ENCODE results near the gene HS3ST3B1. TPM values are rescaled to one million over a fixed set of nuclear protein-coding genes. Genes with fewer than 3 reads are reported as not detected.

The HS3ST3B1 gene
- total RNA-seq, 4 donors from 2014 or later, result 1.2 to 3.9 (median 2.2) TPM

DNA sequence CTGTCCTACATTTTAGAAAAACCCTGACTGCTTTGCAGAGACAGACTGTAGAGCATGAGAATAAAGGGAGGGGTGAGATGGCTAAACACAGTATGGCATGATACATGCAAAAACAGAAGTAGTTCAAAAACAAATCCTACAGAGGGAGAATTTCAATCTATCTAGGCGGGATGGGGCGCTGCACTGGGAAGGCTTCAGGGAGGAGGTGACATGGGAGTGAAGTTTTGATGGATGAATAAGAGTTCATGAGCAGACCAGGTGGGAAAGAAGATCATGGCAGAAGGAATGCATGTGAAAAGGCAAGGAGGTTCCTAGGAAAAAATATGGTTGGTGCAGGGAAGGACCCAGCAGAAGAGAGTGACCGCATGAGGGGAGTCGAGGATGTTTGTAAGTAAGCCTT lies 19.2 kb downstream of the HS3ST3B1 start:
- intact Hi-C loops (cut with DNase I), result no loop called here
- WGBS, 2 donors, result 94 to 96% methylated on average over 4 of the region's 4 CpGs

DNA sequence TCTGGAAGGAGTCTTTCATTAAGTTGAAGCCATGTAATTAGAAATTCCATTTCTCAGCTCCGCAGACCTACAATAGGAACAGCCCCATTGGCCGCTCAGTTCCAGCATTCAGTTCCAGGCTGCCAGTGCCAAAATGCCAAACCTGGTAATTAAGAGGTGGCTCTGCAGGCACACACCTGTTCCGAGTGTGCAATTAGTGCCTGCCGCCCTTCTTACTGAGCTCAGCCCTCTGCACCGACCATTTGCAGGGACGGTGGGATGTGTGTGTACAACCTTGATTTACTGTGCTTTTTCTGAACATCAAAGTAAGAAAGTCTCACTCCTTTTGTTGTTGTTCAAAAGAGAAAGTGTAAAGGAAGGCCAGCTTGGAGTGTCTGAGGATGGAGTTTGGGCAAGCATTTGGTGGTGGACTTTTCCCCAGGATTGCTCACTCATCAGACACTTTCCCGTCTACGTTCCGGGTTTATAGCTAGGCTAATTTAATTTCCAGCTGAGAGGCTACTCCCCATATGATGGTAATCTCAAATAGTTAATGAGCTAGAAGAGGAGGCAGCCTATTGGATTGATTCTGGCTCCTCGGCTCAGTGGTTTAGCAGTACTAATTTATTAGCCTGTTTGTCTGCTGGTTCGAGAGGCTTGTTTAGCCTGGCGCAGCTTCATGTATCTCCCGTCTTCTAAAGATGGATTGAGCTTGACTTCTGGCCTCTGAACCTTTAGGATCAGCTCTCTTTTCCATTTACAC lies 20.0 kb downstream of the HS3ST3B1 start:
- no peaks in the 10 kb centered on the region for H3K36me3 ChIP-seq
- H3K4me3 ChIP-seq (replicated peaks in 1 of 3), result no peak overlapping the region
- no peak for TF ChIP-seq POLR2A (IDR thresholded peaks at IDR 0.05)
- TF ChIP-seq, protein P1, sequence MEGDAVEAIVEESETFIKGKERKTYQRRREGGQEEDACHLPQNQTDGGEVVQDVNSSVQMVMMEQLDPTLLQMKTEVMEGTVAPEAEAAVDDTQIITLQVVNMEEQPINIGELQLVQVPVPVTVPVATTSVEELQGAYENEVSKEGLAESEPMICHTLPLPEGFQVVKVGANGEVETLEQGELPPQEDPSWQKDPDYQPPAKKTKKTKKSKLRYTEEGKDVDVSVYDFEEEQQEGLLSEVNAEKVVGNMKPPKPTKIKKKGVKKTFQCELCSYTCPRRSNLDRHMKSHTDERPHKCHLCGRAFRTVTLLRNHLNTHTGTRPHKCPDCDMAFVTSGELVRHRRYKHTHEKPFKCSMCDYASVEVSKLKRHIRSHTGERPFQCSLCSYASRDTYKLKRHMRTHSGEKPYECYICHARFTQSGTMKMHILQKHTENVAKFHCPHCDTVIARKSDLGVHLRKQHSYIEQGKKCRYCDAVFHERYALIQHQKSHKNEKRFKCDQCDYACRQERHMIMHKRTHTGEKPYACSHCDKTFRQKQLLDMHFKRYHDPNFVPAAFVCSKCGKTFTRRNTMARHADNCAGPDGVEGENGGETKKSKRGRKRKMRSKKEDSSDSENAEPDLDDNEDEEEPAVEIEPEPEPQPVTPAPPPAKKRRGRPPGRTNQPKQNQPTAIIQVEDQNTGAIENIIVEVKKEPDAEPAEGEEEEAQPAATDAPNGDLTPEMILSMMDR (IDR thresholded peaks at IDR 0.05), result no peak
- intact Hi-C loops (cut with DNase I), result no loop called here
- DNase-seq, result no peak
- H3K9me3 ChIP-seq, result no peaks in the 10 kb centered on the region
- H3K4me1 ChIP-seq, result no peaks in the 10 kb centered on the region
- WGBS, 2 donors, result 65 to 67% methylated on average over 13 of the region's 13 CpGs
- no peaks in the 10 kb centered on the region for H3K27me3 ChIP-seq
- no peak overlapping the region for H3K27ac ChIP-seq

More for the DNA sequence above, 19.2 kb downstream of the HS3ST3B1 start:
- no peaks in the 10 kb centered on the region for H3K4me1 ChIP-seq
- H3K9me3 ChIP-seq, result no peaks in the 10 kb centered on the region
- no peak overlapping the region for H3K27ac ChIP-seq
- DNase-seq, result no peak
- H3K36me3 ChIP-seq, result no peaks in the 10 kb centered on the region
- H3K4me3 ChIP-seq (replicated peaks in 1 of 3), result no peak overlapping the region
- no peak for TF ChIP-seq POLR2A (IDR thresholded peaks at IDR 0.05)
- no peaks in the 10 kb centered on the region for H3K27me3 ChIP-seq

DNA sequence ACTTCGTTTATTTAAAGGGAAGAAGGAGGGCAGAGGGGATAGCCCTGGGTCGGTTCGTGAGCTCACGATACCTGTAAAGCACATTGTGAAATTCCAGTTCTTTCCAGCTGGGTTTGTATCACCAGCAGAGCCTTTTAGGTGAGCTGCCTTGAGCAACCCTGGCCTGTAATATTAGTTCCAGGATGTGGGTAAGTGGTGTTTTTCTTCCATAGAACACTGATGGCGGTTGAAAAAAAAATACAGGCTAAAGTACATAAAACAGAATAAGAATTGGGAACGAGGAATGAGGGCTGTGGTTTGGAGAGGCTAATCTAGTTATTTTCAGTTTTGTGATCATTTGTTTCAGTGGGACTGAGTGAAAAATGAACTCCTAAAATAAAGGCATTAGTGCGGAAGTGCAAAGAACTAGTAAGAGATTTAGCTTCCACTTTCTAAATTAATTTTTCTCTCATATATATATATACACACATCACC lies 20.6 kb downstream of the HS3ST3B1 start:
- WGBS, 2 donors, result 44% methylated on average over 7 of the region's 7 CpGs
- Histone ChIP-seq H3K4me3 (replicated peaks in 1 of 3) (no peak overlapping the region), H3K27me3 (no peaks in the 10 kb centered on the region), H3K27ac (no peak overlapping the region), H3K9me3 (no peaks in the 10 kb centered on the region), H3K4me1 (no peaks in the 10 kb centered on the region), H3K36me3 (no peaks in the 10 kb centered on the region)
- intact Hi-C loops (cut with DNase I), result no loop called here
- no peak for DNase-seq
- TF ChIP-seq, protein P1 (IDR thresholded peaks at IDR 0.05), result no peak
- TF ChIP-seq POLR2A (IDR thresholded peaks at IDR 0.05), result no peak

DNA sequence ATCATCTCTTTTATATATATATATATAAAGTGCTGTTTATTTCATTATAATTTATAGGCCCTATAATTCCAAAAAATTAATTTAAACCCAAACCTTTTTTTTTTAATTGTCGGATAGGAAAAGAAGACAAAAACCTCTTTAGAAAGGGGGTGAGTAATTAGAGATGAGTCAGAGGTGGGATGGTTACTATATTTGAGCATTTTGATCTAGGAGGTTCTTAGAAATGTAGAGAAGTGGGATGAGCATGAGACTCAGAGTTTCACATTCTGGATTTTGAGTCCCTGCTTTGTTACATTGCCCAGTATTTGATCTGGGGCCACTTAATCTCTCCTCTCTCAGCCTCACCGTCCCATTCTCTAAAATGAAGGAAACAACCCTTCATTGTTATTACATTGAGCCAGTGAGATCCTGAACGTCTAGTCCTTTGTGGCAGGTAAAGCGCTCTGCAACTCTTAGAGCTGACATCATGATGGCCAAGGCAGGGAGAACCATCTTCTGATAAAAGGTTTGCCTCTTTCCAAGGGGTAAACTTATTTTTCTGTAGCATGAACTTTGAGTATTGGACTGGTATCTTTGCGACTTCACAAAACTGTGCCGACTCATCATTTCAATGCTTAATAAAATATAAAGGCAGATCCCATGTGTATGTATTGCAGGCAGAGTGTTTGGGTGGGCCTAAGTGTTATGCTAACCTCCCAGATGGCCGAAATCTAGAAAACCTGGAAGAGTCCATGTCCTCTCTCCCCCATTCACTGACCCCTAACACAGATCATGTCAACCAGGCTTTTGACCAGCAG lies 21.3 kb downstream of the HS3ST3B1 start:
- Histone ChIP-seq H3K27me3 (no peaks in the 10 kb centered on the region), H3K4me3 (replicated peaks in 1 of 3) (no peak overlapping the region), H3K27ac (no peak overlapping the region), H3K36me3 (no peaks in the 10 kb centered on the region), H3K9me3 (no peaks in the 10 kb centered on the region), H3K4me1 (no peaks in the 10 kb centered on the region)
- intact Hi-C loops (cut with DNase I), result no loop called here
- 85 to 87% methylated on average over 7 of the region's 7 CpGs for WGBS, 2 donors
- TF ChIP-seq, protein P1 (IDR thresholded peaks at IDR 0.05), result no peak
- TF ChIP-seq POLR2A (IDR thresholded peaks at IDR 0.05), result no peak
- no peak for DNase-seq

DNA sequence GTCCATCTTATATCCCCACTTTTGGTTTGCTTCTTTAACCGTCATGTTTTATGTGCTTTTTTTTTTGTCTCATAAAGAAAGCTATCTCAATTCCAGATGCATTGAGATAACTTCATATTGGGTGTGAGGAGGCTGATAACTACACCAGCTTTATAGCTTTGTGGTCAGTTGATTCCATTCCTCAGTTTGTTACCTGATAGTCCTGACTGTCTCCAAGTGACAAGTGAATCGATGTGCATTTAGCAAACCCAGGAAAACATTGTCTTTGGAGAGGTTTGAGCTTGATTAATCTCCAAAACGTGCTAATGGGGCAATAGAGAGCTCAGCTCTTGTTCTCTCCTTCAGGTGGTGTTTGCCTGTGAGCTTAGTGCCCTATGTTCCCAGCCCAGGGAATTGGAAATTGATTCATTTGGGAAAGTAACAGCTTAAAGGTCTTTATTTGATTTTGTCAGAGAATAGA lies 22.7 kb downstream of the HS3ST3B1 start:
- DNase-seq, result no peak
- Histone ChIP-seq H3K27ac (no peak overlapping the region), H3K36me3 (no peaks in the 10 kb centered on the region), H3K9me3 (no peaks in the 10 kb centered on the region), H3K27me3 (no peaks in the 10 kb centered on the region), H3K4me1 (no peaks in the 10 kb centered on the region), H3K4me3 (replicated peaks in 1 of 3) (no peak overlapping the region)
- intact Hi-C loops (cut with DNase I), result no loop called here
- TF ChIP-seq POLR2A (IDR thresholded peaks at IDR 0.05), result no peak
- TF ChIP-seq, protein P1 (IDR thresholded peaks at IDR 0.05), result no peak
- WGBS, 2 donors, result 39 to 44% methylated on average over 3 of the region's 3 CpGs
